WTC11 (cell line): ENCODE results near the gene PLSCR2. TPM values are rescaled to one million over a fixed set of nuclear protein-coding genes. Genes with fewer than 3 reads are reported as not detected.

Source experiments
- ATAC-seq: fragments of 200-7000 bp; cut with Tn5 transposase; 2 replicates; pipeline ENCODE4 v1.10.0; 2021; ENCODE audit warnings: mild to moderate bottlenecking, moderate library complexity
- CTCF ChIA-PET: fragments of 300-600 bp; sonication (Branson Sonifier 250); formaldehyde crosslinking; loops from one replicate; lab custom pipeline; 2021; ENCODE audit warnings: antibody characterized with exemption; lab: Charles Lee
- POLR2A ChIA-PET: fragments of 350-600 bp; sonication (Branson Sonifier 250); formaldehyde crosslinking; loops from one replicate; lab custom pipeline; 2021; ENCODE audit warnings: antibody characterized with exemption; lab: Charles Lee
- DNase-seq: peaks from one replicate; pipeline ENCODE4 v3.0.0; 2021; ENCODE audit warnings: low spot score
- H3K27ac Mint-ChIP-seq: 2 replicates; pipeline ENCODE4 v1.8.0; 2021; ENCODE audit warnings: mixed read lengths
- H3K27me3 Mint-ChIP-seq: 2 replicates; pipeline ENCODE4 v1.8.0; 2021; ENCODE audit warnings: low read depth, mild to moderate bottlenecking, moderate library complexity, mixed read lengths
- H3K36me3 Mint-ChIP-seq: 2 replicates; pipeline ENCODE4 v1.8.0; 2021; ENCODE audit warnings: mixed read lengths
- H3K4me1 Mint-ChIP-seq: 2 replicates; pipeline ENCODE4 v1.8.0; 2022; ENCODE audit warnings: mixed read lengths
- H3K4me3 Mint-ChIP-seq: 2 replicates; pipeline ENCODE4 v1.8.0; 2021; ENCODE audit warnings: mild to moderate bottlenecking, moderate library complexity, mixed read lengths
- H3K9me3 Mint-ChIP-seq: 2 replicates; pipeline ENCODE4 v1.8.0; 2021; ENCODE audit warnings: mixed read lengths
- ELF4 ChIP-seq: sonication (generic); formaldehyde crosslinking; IDR thresholded peaks from 2 replicates; pipeline ENCODE4 v1.8.1; 2022; ENCODE audit warnings: low read depth, mild to moderate bottlenecking, moderate library complexity, missing genetic modification reagents
- ESRRA ChIP-seq: sonication (generic); formaldehyde crosslinking; IDR thresholded peaks from 2 replicates; pipeline ENCODE4 v1.8.1; 2022; ENCODE audit warnings: mild to moderate bottlenecking, missing genetic modification reagents, borderline replicate concordance
- HMGA2 ChIP-seq: fragments of 250-450 bp; sonication (Bioruptor Pico); IDR thresholded peaks from 2 replicates; pipeline ENCODE4 v1.4.0; 2021; ENCODE audit warnings: mild to moderate bottlenecking, moderate library complexity
- JAZF1 ChIP-seq: fragments of 250-450 bp; sonication (Bioruptor Pico); IDR thresholded peaks from 2 replicates; pipeline ENCODE4 v1.9.0; 2021; ENCODE audit warnings: moderate library complexity, mild to moderate bottlenecking, inconsistent platforms
- JUN ChIP-seq: sonication (generic); formaldehyde crosslinking; IDR thresholded peaks from 2 replicates; pipeline ENCODE4 v1.8.0; 2023; ENCODE audit warnings: mild to moderate bottlenecking, missing genetic modification reagents
- MXD4 ChIP-seq: fragments of 250-450 bp; sonication (Bioruptor Pico); IDR thresholded peaks from 2 replicates; pipeline ENCODE4 v1.8.0; 2021; ENCODE audit warnings: mild to moderate bottlenecking, moderate library complexity, borderline replicate concordance
- NFATC4 ChIP-seq: fragments of 250-450 bp; sonication (Bioruptor Pico); IDR thresholded peaks from 2 replicates; pipeline ENCODE4 v1.9.0; 2021; ENCODE audit warnings: mild to moderate bottlenecking
- NR2C2 ChIP-seq: sonication (generic); formaldehyde crosslinking; IDR thresholded peaks from 2 replicates; pipeline ENCODE4 v1.8.0; 2022; ENCODE audit warnings: mild to moderate bottlenecking, missing genetic modification reagents
- SOX15 ChIP-seq: fragments of 250-450 bp; sonication (Bioruptor Pico); IDR thresholded peaks from 2 replicates; pipeline ENCODE4 v1.9.0; 2021; ENCODE audit warnings: mild to moderate bottlenecking
- SP1 ChIP-seq: sonication (generic); formaldehyde crosslinking; conservative IDR thresholded peaks from 2 replicates; pipeline ENCODE4 v1.8.1; 2022; ENCODE audit warnings: missing genetic modification reagents
- TEAD1 ChIP-seq: sonication (generic); formaldehyde crosslinking; IDR thresholded peaks from 2 replicates; pipeline ENCODE4 v1.8.0; 2022; ENCODE audit warnings: mild to moderate bottlenecking, missing genetic modification reagents
- TP53 ChIP-seq: sonication (generic); formaldehyde crosslinking; IDR thresholded peaks from 2 replicates; pipeline ENCODE4 v1.8.1; 2023; ENCODE audit warnings: mild to moderate bottlenecking, missing genetic modification reagents
- ZBTB43 ChIP-seq: sonication (generic); formaldehyde crosslinking; IDR thresholded peaks from 2 replicates; pipeline ENCODE4 v1.8.1; 2023; ENCODE audit warnings: mild to moderate bottlenecking, missing genetic modification reagents
- ZMAT4 ChIP-seq: fragments of 250-450 bp; sonication (Bioruptor Pico); IDR thresholded peaks from 2 replicates; pipeline ENCODE4 v1.9.0; 2021; ENCODE audit warnings: mild to moderate bottlenecking
- ZNF219 ChIP-seq: sonication (generic); formaldehyde crosslinking; IDR thresholded peaks from 2 replicates; pipeline ENCODE4 v1.8.0; 2023; ENCODE audit warnings: missing genetic modification reagents, mild to moderate bottlenecking, borderline replicate concordance
- ZNF512 ChIP-seq: sonication (generic); formaldehyde crosslinking; IDR thresholded peaks from 2 replicates; pipeline ENCODE4 v1.8.1; 2022; ENCODE audit warnings: missing genetic modification reagents, borderline replicate concordance
- total RNA-seq: library from RNA; stranded (reverse); gene quantifications from 3 replicates; pipeline ENCODE4 v1.2.3, GENCODE V29; 2021
- TF ChIP-seq, protein P1 (sequence below): sonication (generic); formaldehyde crosslinking; IDR thresholded peaks from 2 replicates; pipeline ENCODE4 v1.8.1; 2023; ENCODE audit warnings: mild to moderate bottlenecking, moderate library complexity, missing genetic modification reagents
- TF ChIP-seq, protein P2 (sequence below): sonication (generic); formaldehyde crosslinking; IDR thresholded peaks from 2 replicates; pipeline ENCODE4 v1.8.1; 2023; ENCODE audit warnings: mild to moderate bottlenecking, missing genetic modification reagents
- TF ChIP-seq, protein P3 (sequence below): sonication (generic); formaldehyde crosslinking; IDR thresholded peaks from 2 replicates; pipeline ENCODE4 v1.8.0; 2023; ENCODE audit warnings: mild to moderate bottlenecking, missing genetic modification reagents
- TF ChIP-seq, protein P4 (sequence below): sonication (generic); formaldehyde crosslinking; IDR thresholded peaks from 2 replicates; pipeline ENCODE4 v1.8.1; 2023; ENCODE audit warnings: mild to moderate bottlenecking, missing genetic modification reagents, moderate library complexity

PLSCR2 gene
- total RNA-seq, 1 experiment from 2014 or later = 0.39 TPM

DNA sequence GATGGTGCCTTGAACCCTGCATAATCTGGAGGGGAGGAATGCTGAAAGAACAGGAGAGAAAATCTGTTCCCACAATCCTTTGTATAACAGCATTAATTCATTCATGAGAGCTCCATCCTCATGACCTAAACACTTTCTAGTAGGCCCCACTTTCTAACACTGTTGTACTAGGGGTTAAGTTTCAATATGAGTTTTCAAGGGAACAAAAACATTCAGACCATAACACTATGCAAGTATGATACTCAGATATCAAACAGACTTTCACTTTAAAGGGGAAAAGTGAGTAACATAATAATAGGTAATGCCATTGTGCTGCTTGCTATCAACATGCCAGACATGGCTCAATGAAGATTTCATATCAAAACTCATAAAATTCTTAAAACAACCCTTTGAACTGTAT, 32.4 kb upstream of the PLSCR2 start:
- peaks cover 10% of the 10 kb centered on the region; the same call in 1 of the 2 replicates for H3K36me3 Mint-ChIP-seq
- no peak for TF ChIP-seq JUN (CRISPR knock-in tag)
- no peak for TF ChIP-seq TEAD1 (CRISPR knock-in tag)
- no peak for TF ChIP-seq ESRRA (CRISPR knock-in tag)
- no peak for TF ChIP-seq ZNF512
- H3K4me1 Mint-ChIP-seq = peaks cover 41% of the 10 kb centered on the region
- DNase-seq (no peak), ATAC-seq (no peak)
- H3K27me3 Mint-ChIP-seq = no peaks in the 10 kb centered on the region
- H3K4me3 Mint-ChIP-seq = no peak overlapping the region
- ChIA-PET POLR2A (no interaction called here), CTCF (no interaction called here)
- H3K27ac Mint-ChIP-seq = no peak overlapping the region
- peaks cover 22% of the 10 kb centered on the region for H3K9me3 Mint-ChIP-seq

DNA sequence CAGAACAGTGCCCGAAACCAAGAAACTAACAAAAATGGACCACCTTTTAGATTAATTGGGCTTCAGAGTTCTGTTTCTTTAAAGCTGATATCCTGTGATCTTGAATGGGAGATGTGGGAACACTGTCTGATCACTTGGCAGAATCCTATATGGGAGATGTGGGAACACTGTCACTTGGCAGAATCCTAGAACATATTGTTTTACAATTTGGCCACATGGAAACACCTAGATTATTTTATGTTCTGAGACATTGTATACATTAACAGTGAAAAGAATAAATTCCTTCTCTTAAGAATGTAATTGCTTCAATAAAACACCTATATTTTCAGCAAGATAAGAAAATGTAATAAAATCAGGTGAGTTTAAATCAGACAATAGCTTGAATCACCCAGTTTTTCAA, 30.3 kb upstream of the PLSCR2 start:
- Mint-ChIP-seq H3K4me3 (no peak overlapping the region), H3K9me3 (peaks cover 34% of the 10 kb centered on the region), H3K27me3 (no peaks in the 10 kb centered on the region), H3K27ac (no peak overlapping the region), H3K4me1 (peaks cover 23% of the 10 kb centered on the region), H3K36me3 (peaks cover 15% of the 10 kb centered on the region; the same call in 1 of the 2 replicates)
- POLR2A ChIA-PET = no interaction called here
- CTCF ChIA-PET = no interaction called here
- DNase-seq = no peak
- ATAC-seq = no peak
- TF ChIP-seq NR2C2 (CRISPR knock-in tag) (no peak), ZNF219 (no peak), ELF4 (CRISPR knock-in tag) (no peak), MXD4 (CRISPR knock-in tag) (no peak), JAZF1 (CRISPR knock-in tag) (no peak)
- TF ChIP-seq, protein P1, sequence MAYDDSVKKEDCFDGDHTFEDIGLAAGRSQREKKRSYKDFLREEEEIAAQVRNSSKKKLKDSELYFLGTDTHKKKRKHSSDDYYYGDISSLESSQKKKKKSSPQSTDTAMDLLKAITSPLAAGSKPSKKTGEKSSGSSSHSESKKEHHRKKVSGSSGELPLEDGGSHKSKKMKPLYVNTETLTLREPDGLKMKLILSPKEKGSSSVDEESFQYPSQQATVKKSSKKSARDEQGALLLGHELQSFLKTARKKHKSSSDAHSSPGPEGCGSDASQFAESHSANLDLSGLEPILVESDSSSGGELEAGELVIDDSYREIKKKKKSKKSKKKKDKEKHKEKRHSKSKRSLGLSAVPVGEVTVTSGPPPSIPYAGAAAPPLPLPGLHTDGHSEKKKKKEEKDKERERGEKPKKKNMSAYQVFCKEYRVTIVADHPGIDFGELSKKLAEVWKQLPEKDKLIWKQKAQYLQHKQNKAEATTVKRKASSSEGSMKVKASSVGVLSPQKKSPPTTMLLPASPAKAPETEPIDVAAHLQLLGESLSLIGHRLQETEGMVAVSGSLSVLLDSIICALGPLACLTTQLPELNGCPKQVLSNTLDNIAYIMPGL (CRISPR knock-in tag) = no peak
- TF ChIP-seq, protein P2, sequence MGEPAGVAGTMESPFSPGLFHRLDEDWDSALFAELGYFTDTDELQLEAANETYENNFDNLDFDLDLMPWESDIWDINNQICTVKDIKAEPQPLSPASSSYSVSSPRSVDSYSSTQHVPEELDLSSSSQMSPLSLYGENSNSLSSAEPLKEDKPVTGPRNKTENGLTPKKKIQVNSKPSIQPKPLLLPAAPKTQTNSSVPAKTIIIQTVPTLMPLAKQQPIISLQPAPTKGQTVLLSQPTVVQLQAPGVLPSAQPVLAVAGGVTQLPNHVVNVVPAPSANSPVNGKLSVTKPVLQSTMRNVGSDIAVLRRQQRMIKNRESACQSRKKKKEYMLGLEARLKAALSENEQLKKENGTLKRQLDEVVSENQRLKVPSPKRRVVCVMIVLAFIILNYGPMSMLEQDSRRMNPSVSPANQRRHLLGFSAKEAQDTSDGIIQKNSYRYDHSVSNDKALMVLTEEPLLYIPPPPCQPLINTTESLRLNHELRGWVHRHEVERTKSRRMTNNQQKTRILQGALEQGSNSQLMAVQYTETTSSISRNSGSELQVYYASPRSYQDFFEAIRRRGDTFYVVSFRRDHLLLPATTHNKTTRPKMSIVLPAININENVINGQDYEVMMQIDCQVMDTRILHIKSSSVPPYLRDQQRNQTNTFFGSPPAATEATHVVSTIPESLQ (CRISPR knock-in tag) = no peak

GRCh38 chr3:146498002-146498736, 28.8 kb upstream of the PLSCR2 start:
- H3K27ac Mint-ChIP-seq = no peak overlapping the region
- DNase-seq = no peak
- CTCF ChIA-PET = no interaction called here
- peaks cover 15% of the 10 kb centered on the region; the same call in 1 of the 2 replicates for H3K36me3 Mint-ChIP-seq
- POLR2A ChIA-PET = no interaction called here
- H3K4me1 Mint-ChIP-seq = peaks cover 11% of the 10 kb centered on the region
- H3K4me3 Mint-ChIP-seq = no peak overlapping the region
- H3K9me3 Mint-ChIP-seq = peaks cover 31% of the 10 kb centered on the region
- ATAC-seq = no peak
- H3K27me3 Mint-ChIP-seq = no peaks in the 10 kb centered on the region
- TF ChIP-seq TP53 (CRISPR knock-in tag) = no peak
- no peak for TF ChIP-seq NFATC4
- TF ChIP-seq ZNF219 = no peak
- TF ChIP-seq, protein P3, sequence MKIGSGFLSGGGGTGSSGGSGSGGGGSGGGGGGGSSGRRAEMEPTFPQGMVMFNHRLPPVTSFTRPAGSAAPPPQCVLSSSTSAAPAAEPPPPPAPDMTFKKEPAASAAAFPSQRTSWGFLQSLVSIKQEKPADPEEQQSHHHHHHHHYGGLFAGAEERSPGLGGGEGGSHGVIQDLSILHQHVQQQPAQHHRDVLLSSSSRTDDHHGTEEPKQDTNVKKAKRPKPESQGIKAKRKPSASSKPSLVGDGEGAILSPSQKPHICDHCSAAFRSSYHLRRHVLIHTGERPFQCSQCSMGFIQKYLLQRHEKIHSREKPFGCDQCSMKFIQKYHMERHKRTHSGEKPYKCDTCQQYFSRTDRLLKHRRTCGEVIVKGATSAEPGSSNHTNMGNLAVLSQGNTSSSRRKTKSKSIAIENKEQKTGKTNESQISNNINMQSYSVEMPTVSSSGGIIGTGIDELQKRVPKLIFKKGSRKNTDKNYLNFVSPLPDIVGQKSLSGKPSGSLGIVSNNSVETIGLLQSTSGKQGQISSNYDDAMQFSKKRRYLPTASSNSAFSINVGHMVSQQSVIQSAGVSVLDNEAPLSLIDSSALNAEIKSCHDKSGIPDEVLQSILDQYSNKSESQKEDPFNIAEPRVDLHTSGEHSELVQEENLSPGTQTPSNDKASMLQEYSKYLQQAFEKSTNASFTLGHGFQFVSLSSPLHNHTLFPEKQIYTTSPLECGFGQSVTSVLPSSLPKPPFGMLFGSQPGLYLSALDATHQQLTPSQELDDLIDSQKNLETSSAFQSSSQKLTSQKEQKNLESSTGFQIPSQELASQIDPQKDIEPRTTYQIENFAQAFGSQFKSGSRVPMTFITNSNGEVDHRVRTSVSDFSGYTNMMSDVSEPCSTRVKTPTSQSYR (CRISPR knock-in tag) = no peak
- TF ChIP-seq JAZF1 (CRISPR knock-in tag) = no peak
- TF ChIP-seq ZMAT4 = no peak
- no peak for TF ChIP-seq SP1 (CRISPR knock-in tag)
- TF ChIP-seq MXD4 (CRISPR knock-in tag) = no peak
- TF ChIP-seq, protein P4, sequence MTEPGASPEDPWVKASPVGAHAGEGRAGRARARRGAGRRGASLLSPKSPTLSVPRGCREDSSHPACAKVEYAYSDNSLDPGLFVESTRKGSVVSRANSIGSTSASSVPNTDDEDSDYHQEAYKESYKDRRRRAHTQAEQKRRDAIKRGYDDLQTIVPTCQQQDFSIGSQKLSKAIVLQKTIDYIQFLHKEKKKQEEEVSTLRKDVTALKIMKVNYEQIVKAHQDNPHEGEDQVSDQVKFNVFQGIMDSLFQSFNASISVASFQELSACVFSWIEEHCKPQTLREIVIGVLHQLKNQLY = no peak
- no peak for TF ChIP-seq ZBTB43 (CRISPR knock-in tag)
- no peak for TF ChIP-seq HMGA2 (CRISPR knock-in tag)
- no peak for TF ChIP-seq SOX15
